GM12878 (cell line): ENCODE data around the gene CFDP1.

Experiments used
- GABPA ChIP-seq: IDR thresholded peaks from 2 replicates; pipeline ENCODE4 v1.6.1; 2014; ENCODE audit warnings: antibody characterized with exemption, low read depth, mild to moderate bottlenecking, inconsistent platforms
- MEF2A ChIP-seq: IDR thresholded peaks from 2 replicates; pipeline ENCODE4 v1.6.1; 2011; ENCODE audit warnings: low read depth, mild to moderate bottlenecking, low read length, moderate library complexity; ENCODE audit not compliant: insufficient read depth
- NBN ChIP-seq: fragments of 450-650 bp; IDR thresholded peaks from 2 replicates; pipeline ENCODE4 v1.6.1; 2016
- POLR2A ChIP-seq: IDR thresholded peaks from 2 replicates; pipeline ENCODE4 v1.6.1; 2011; ENCODE audit warnings: low read depth, mild to moderate bottlenecking, low read length
- USF1 ChIP-seq: IDR thresholded peaks from 2 replicates; pipeline ENCODE4 v1.6.1; 2011; ENCODE audit warnings: borderline replicate concordance, low read depth, mild to moderate bottlenecking, moderate library complexity, mixed read lengths, low read length; ENCODE audit not compliant: insufficient read depth; ENCODE audit errors: extremely low read length

- TF ChIP-seq GABPA (no peak), POLR2A (no peak), NBN (no peak), USF1 (no peak), MEF2A (no peak)
Observed at GRCh38 chr16:75452464-75453190, 19.3 kb upstream of the CFDP1 start.
